Left lung (tissue), 14 donors: ENCODE measurements around the gene RFPL4AL1. TPM values are rescaled to one million over a fixed set of nuclear protein-coding genes. Genes with fewer than 3 reads are reported as not detected.
"Not testable (repeated sequence)": the region's sequence is repeated elsewhere in the genome, so short reads cannot be mapped to it uniquely, and the experiment has no call there.

Experiments used
- ATAC-seq: fragments of 200-7000 bp; cut with Tn5 transposase; one replicate; pipeline ENCODE4 v1.9.1; 2020; ENCODE audit warnings: moderate library complexity
- DNase-seq, 4 donors: peaks; one replicate each; pipeline ENCODE4 v3.0.0-alpha.2; 2013 to 2020
- H3K27ac ChIP-seq, 2 donors: fragments of 200-600 bp; sonication (generic) in 1 of 2; one replicate each; pipeline versions ENCODE4 v1.5.0 to v1.8.0; 2020 to 2021
- H3K27me3 ChIP-seq, 2 donors: fragments of 200-600 bp; sonication (generic) in 1 of 2; one replicate each; pipeline versions ENCODE4 v1.5.0 to v1.8.0; 2020 to 2021
- H3K36me3 ChIP-seq, 2 donors: fragments of 200-600 bp; sonication (generic) in 1 of 2; one replicate each; pipeline versions ENCODE4 v1.5.0 to v1.8.0; 2020 to 2021
- H3K4me1 ChIP-seq, 2 donors: fragments of 200-600 bp; one replicate each; pipeline ENCODE4 v1.8.0; 2021
- H3K4me3 ChIP-seq, 2 donors: fragments of 200-600 bp; sonication (generic) in 1 of 2; one replicate each; pipeline versions ENCODE4 v1.5.0 to v1.8.0; 2020 to 2021; ENCODE audit warnings: mild to moderate bottlenecking in 1 of 2
- H3K9me3 ChIP-seq, 2 donors: fragments of 200-600 bp; sonication (generic) in 1 of 2; one replicate each; pipeline versions ENCODE4 v1.5.0 to v1.8.0; 2020 to 2021
- CTCF ChIP-seq, 2 donors: fragments of 200-600 bp; sonication (generic) in 1 of 2; IDR thresholded peaks; one replicate each; pipeline versions ENCODE4 v1.5.0 to v1.8.0; 2021; ENCODE audit warnings: antibody characterized with exemption in 2 of 2
- intact Hi-C, 2 donors: fragments of 100-400 bp; cut with DNase I; formaldehyde crosslinking; loops; one replicate each; pipeline versions ENCODE4 v1.11.2 to v1.14.2; 2022
- long read RNA-seq, 12 donors: library from polyadenylated mRNA in 2 of 12; unstranded in 2 of 12; transcript quantifications; one replicate each; pipeline ENCODE4 v2.0.0 and lab custom pipeline, GENCODE V29; 2019 to 2026
- polyA plus RNA-seq, 6 donors: library from polyadenylated mRNA; unstranded; fragments of 120-200 nt; gene quantifications; one replicate each; pipeline ENCODE4 v1.2.1, GENCODE V29; 2013; ENCODE audit not compliant: insufficient read length in 6 of 6
- total RNA-seq, 2 donors: library from RNA; stranded (reverse); fragmentation: NEBNext Ultra II Directional; extraction: Animal tissue kit (Norgen Biotek cat#: 25700); gene quantifications; one replicate each; pipeline ENCODE4 v1.2.1, GENCODE V29; 2021
- donor health status: DM: no; HTN: yes; CAD: no.
- donor health status: DM: no; HTN: no; CAD: no.

RFPL4AL1 gene
- total RNA-seq, result not detected
- under 1 TPM in 2 of 6 donors, not detected in 4; 0.18 to 0.19 TPM for polyA plus RNA-seq
- long read RNA-seq, donor 1, result 0 reads
- long read RNA-seq, donor 2, result 0 reads
- long read RNA-seq, donor 3, result 0 reads
- long read RNA-seq, donor 4, result 0 reads
- long read RNA-seq, donor 5, result 0 reads
- long read RNA-seq, donor 6, result 0 reads
- long read RNA-seq, donor 7, result 0 reads
- long read RNA-seq, donor 8, result 0 reads
- long read RNA-seq, donor 9, result 0 reads
- long read RNA-seq, donor 10, result 0 reads
- long read RNA-seq, donor 11, result 0 reads
- long read RNA-seq, donor 12, result 0 reads

- H3K36me3 ChIP-seq, intact Hi-C loops, H3K4me1 ChIP-seq, ATAC-seq, DNase-seq, H3K4me3 ChIP-seq, H3K27ac ChIP-seq, H3K9me3 ChIP-seq: not testable (repeated sequence)
- H3K27me3 ChIP-seq, result peaks cover 0 to 17% of the 10 kb centered on the region in 2 donors
Measured at GRCh38 chr19:55768818-55769217, at the start of gene RFPL4AL1. Gene RFPL4AL1 (plus strand): TSS chr19:55769118. CDS start chr19:55771805, 2,687 bp downstream.

- no peaks in the 10 kb centered on the region for H3K4me1 ChIP-seq
- intact Hi-C loops, result no loop called here
- H3K36me3 ChIP-seq, result no peaks in the 10 kb centered on the region
- TF ChIP-seq CTCF (IDR thresholded peaks at IDR 0.05), result no peak
- no peak overlapping the region for H3K27ac ChIP-seq
- peaks cover 0 to 53% of the 10 kb centered on the region in 2 donors for H3K27me3 ChIP-seq
- DNase-seq (no peak), ATAC-seq (no peak)
- peaks cover 0 to 19% of the 10 kb centered on the region in 2 donors for H3K9me3 ChIP-seq
- no peak overlapping the region for H3K4me3 ChIP-seq
Measured at GRCh38 chr19:55720214-55720746, 48.6 kb upstream of the RFPL4AL1 start.

- intact Hi-C loops, result no loop called here
- Histone ChIP-seq H3K27ac (no peak overlapping the region), H3K27me3 (peaks cover 0 to 48% of the 10 kb centered on the region in 2 donors), H3K36me3 (no peaks in the 10 kb centered on the region), H3K4me1 (no peaks in the 10 kb centered on the region), H3K9me3 (peaks cover 0 to 19% of the 10 kb centered on the region in 2 donors), H3K4me3 (no peak overlapping the region)
- no peak for ATAC-seq
- DNase-seq, result no peak
- no peak for TF ChIP-seq CTCF (IDR thresholded peaks at IDR 0.05)
Measured at GRCh38 chr19:55720801-55721200, 48.1 kb upstream of the RFPL4AL1 start.

GRCh38 chr19:55723491-55723890, 45.4 kb upstream of the RFPL4AL1 start:
- intact Hi-C loops, result no loop called here
- ATAC-seq, result no peak

GRCh38 chr19:55730378-55730777, 38.5 kb upstream of the RFPL4AL1 start:
- H3K36me3 ChIP-seq, H3K9me3 ChIP-seq, ATAC-seq, DNase-seq, H3K4me1 ChIP-seq, intact Hi-C loops, H3K27ac ChIP-seq, H3K27me3 ChIP-seq, H3K4me3 ChIP-seq: not testable (repeated sequence)

More at GRCh38 chr19:55723491-55723890, 45.4 kb upstream of the RFPL4AL1 start:
- Histone ChIP-seq H3K27me3 (peaks cover 0 to 22% of the 10 kb centered on the region in 2 donors), H3K4me3 (no peak overlapping the region), H3K9me3 (peaks cover 0 to 19% of the 10 kb centered on the region in 2 donors), H3K36me3 (no peaks in the 10 kb centered on the region), H3K27ac (no peak overlapping the region), H3K4me1 (no peaks in the 10 kb centered on the region)
- no peak for DNase-seq
- no peak for TF ChIP-seq CTCF (IDR thresholded peaks at IDR 0.05)

GRCh38 chr19:55738302-55738701, 30.6 kb upstream of the RFPL4AL1 start, which contains the start of gene NLRP9:
Gene NLRP9 (minus strand): TSS chr19:55738402. CDS start chr19:55738374, 28 bp downstream.
- H3K9me3 ChIP-seq, result no peaks in the 10 kb centered on the region
- no peak within 1 kb of the TSS for H3K27ac ChIP-seq
- no peaks in the 10 kb centered on the region for H3K4me1 ChIP-seq
- intact Hi-C loops, result no loop called here
- no peaks in the 10 kb centered on the region for H3K27me3 ChIP-seq
- H3K4me3 ChIP-seq, result no peak within 1 kb of the TSS
- DNase-seq (no peak), ATAC-seq (no peak)
- no peak for TF ChIP-seq CTCF (IDR thresholded peaks at IDR 0.05)
- no peaks in the 10 kb centered on the region for H3K36me3 ChIP-seq
